Pancreas (tissue), 10 donors: ENCODE data around the gene HOXA13. TPM values are rescaled to one million over a fixed set of nuclear protein-coding genes. Genes with fewer than 3 reads are reported as not detected.

ENCODE experiments used
- ATAC-seq, 4 donors: fragments of 200-7000 bp; cut with Tn5 transposase; one replicate each; pipeline versions ENCODE4 v1.8.0 to v1.9.1; 2020; ENCODE audit warnings: mild to moderate bottlenecking in 4 of 4, moderate library complexity in 4 of 4
- DNase-seq, 6 donors: peaks; one replicate each; pipeline ENCODE4 v3.0.0-alpha.2; 2020
- FAIRE-seq: peaks from 2 replicates; lab custom pipeline; 2012; peaks lifted over from hg19 to GRCh38; lab: Jason Lieb, UNC
- H3K27ac ChIP-seq, 4 donors: fragments of 200-600 bp; sonication (generic); 1 replicate in 3 of 4; 2 replicates in 1 of 4; pipeline versions ENCODE4 v1.5.0 to v1.8.0; 2020
- H3K27me3 ChIP-seq, 4 donors: fragments of 200-600 bp; one replicate each; pipeline ENCODE4 v1.8.0; 2021
- H3K36me3 ChIP-seq, 3 donors: fragments of 200-600 bp; sonication (generic) in 1 of 3; one replicate each; pipeline versions ENCODE4 v1.5.0 to v1.8.0; 2020 to 2021
- H3K4me1 ChIP-seq, 3 donors: fragments of 200-600 bp; one replicate each; pipeline ENCODE4 v1.8.0; 2021
- H3K4me3 ChIP-seq, 4 donors: fragments of 200-600 bp; sonication (generic) in 2 of 4; one replicate each; pipeline versions ENCODE4 v1.5.0 to v1.8.0; 2020 to 2021
- H3K9me3 ChIP-seq, 4 donors: fragments of 200-600 bp; one replicate each; pipeline ENCODE4 v1.8.0; 2021
- WGBS, 2 donors: extraction: QIAGEN DNeasy Blood & Tissue Kit; methylation state at CpG; one replicate each; pipeline ENCODE4 v1.1.7; 2013; 5-methylcytosine and 5-hydroxymethylcytosine counted together
- intact Hi-C, 3 donors: fragments of 100-400 bp; cut with DNase I; formaldehyde crosslinking; loops; one replicate each; pipeline versions ENCODE4 v1.11.1 to v1.14.2; 2022
- polyA plus RNA-seq, 2 donors: library from polyadenylated mRNA; stranded (reverse); fragments of 200-250 nt; gene quantifications; one replicate each; pipeline ENCODE4 v1.2.3, GENCODE V29; 2013
- total RNA-seq, 6 donors: library from RNA; stranded (reverse); fragmentation: NEBNext Ultra II Directional in 4 of 6; extraction: Animal tissue kit (Norgen Biotek cat#: 25700) in 4 of 6; gene quantifications; one replicate each; pipeline versions ENCODE4 v1.2.1 to v1.2.4, GENCODE V29; 2021 to 2023
- TF ChIP-seq, protein P1 (sequence below), 4 donors: fragments of 200-600 bp; sonication (generic) in 3 of 4; IDR thresholded peaks; one replicate each; pipeline versions ENCODE4 v1.5.0 to v1.8.0; 2021; ENCODE audit warnings: antibody characterized with exemption in 4 of 4
- donor health status: healthy with polysubstance abuse.
- donor health status: DM: no; HTN: no; CAD: no; lungs with moderate emphysema.
- donor health status: DM: no; HTN: no; CAD: no.
- donor health status: control.
- donor health status: control.
- donor health status: Bipolar disorder and iron deficiency.
- donor health status: DM: yes; HTN: yes; CAD: no.
- donor health status: DM: no; HTN: no; CAD: no.
- donor health status: DM: no; HTN: no; CAD: no.
- donor health status: DM: yes; HTN: yes; CAD: no.

The HOXA13 gene
- total and polyA plus RNA-seq, 8 donors, result 0.03 TPM; not detected in 7

GRCh38 chr7:27247000-27247399, 47.1 kb upstream of the HOXA13 start:
- peaks cover 4 to 85% (median 27%) of the 10 kb centered on the region in 4 donors for H3K27me3 ChIP-seq
- H3K36me3 ChIP-seq, result no peaks in the 10 kb centered on the region
- DNase-seq (no peak), FAIRE-seq (no peak), ATAC-seq (no peak)
- TF ChIP-seq, protein P1, sequence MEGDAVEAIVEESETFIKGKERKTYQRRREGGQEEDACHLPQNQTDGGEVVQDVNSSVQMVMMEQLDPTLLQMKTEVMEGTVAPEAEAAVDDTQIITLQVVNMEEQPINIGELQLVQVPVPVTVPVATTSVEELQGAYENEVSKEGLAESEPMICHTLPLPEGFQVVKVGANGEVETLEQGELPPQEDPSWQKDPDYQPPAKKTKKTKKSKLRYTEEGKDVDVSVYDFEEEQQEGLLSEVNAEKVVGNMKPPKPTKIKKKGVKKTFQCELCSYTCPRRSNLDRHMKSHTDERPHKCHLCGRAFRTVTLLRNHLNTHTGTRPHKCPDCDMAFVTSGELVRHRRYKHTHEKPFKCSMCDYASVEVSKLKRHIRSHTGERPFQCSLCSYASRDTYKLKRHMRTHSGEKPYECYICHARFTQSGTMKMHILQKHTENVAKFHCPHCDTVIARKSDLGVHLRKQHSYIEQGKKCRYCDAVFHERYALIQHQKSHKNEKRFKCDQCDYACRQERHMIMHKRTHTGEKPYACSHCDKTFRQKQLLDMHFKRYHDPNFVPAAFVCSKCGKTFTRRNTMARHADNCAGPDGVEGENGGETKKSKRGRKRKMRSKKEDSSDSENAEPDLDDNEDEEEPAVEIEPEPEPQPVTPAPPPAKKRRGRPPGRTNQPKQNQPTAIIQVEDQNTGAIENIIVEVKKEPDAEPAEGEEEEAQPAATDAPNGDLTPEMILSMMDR (IDR thresholded peaks at IDR 0.05), result no peak
- H3K4me3 ChIP-seq, result no peak overlapping the region
- H3K4me1 ChIP-seq, result peaks cover 0 to 24% (median 8%) of the 10 kb centered on the region in 3 donors
- H3K9me3 ChIP-seq, result no peaks in the 10 kb centered on the region
- no peak overlapping the region for H3K27ac ChIP-seq
- 59 to 65% methylated on average over 7 of the region's 7 CpGs for WGBS, 2 donors
- intact Hi-C loops, result no loop called here

GRCh38 chr7:27245798-27246691, 46.2 kb upstream of the HOXA13 start:
- TF ChIP-seq, protein P1 (IDR thresholded peaks at IDR 0.05), result no peak
- H3K36me3 ChIP-seq, result no peaks in the 10 kb centered on the region
- H3K4me1 ChIP-seq, result peaks cover 0 to 16% (median 8%) of the 10 kb centered on the region in 3 donors
- H3K27me3 ChIP-seq, result peaks cover 4 to 85% (median 29%) of the 10 kb centered on the region in 4 donors
- no peak overlapping the region for H3K27ac ChIP-seq
- ATAC-seq, result peak; percentile 49 to 68 (median 64)
- 2 to 6% methylated on average over 80 to 90 of the region's 90 CpGs for WGBS, 2 donors
- H3K4me3 ChIP-seq, result peak overlapping the region in 2 of 4 donors; percentile 18 to 39
- intact Hi-C loops, result no loop called here
- H3K9me3 ChIP-seq, result no peaks in the 10 kb centered on the region
- no peak for FAIRE-seq
- DNase-seq, result peak in 2 of 6 donors; percentile 69 to 76

DNA sequence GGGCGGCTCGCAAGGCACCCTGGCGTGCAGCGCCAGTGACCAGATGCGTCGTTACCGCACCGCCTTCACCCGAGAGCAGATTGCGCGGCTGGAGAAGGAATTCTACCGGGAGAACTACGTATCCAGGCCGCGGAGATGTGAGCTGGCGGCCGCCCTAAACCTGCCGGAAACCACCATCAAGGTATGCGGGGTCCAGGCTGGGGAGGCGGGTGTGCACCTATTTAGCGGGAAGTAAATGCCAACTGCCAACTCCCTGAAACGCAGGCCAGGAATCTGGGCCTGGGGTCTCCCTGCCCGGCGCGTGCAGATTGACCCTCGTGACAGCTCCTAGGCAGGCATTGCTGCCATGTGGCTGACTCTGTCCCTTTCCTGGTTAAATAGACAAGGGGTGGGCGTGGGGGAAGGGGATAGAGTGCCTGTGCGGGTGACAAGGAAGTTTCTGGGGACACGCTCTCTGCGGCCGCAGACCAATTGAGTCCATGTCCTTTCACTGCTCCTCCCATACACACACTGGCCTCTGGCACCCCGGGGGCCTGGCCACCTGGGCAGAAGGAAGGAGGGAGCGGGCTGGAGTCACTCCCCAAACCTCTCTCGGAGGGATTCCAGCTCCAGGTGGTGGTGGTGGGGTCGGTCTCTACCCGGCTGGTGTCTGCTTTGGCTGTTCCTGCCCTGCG, 45.4 kb upstream of the HOXA13 start:
- WGBS, 2 donors, result 12 to 13% methylated on average over 35 to 37 of the region's 37 CpGs
- FAIRE-seq, result no peak
- TF ChIP-seq, protein P1 (IDR thresholded peaks at IDR 0.05), result no peak
- Histone ChIP-seq H3K27ac (no peak overlapping the region), H3K9me3 (no peaks in the 10 kb centered on the region), H3K4me1 (peaks cover 0 to 16% (median 8%) of the 10 kb centered on the region in 3 donors), H3K27me3 (peaks cover 4 to 85% (median 27%) of the 10 kb centered on the region in 4 donors), H3K4me3 (peak overlapping the region in 2 of 4 donors; percentile 18 to 39), H3K36me3 (no peaks in the 10 kb centered on the region)
- DNase-seq, result peak in 2 of 6 donors; percentile 55 to 66
- intact Hi-C loops, result no loop called here
- ATAC-seq, result peak in 2 of 4 donors; percentile 17 to 18

- Histone ChIP-seq H3K27me3 (peaks cover 4 to 79% (median 27%) of the 10 kb centered on the region in 4 donors), H3K27ac (no peak overlapping the region), H3K4me3 (no peak overlapping the region), H3K4me1 (peaks cover 0 to 16% (median 8%) of the 10 kb centered on the region in 3 donors), H3K9me3 (no peaks in the 10 kb centered on the region), H3K36me3 (no peaks in the 10 kb centered on the region)
- TF ChIP-seq, protein P1 (IDR thresholded peaks at IDR 0.05), result no peak
- WGBS, 2 donors, result 23 to 24% methylated on average over 18 of the region's 18 CpGs
- intact Hi-C loops, result no loop called here
- no peak for ATAC-seq
- no peak for FAIRE-seq
- no peak for DNase-seq
These were observed 44.7 kb upstream of the HOXA13 start for GRCh38 chr7:27244488-27245123.
